Endothelial cell of umbilical vein (primary cell): ENCODE data around the gene NR6A1. TPM values are rescaled to one million over a fixed set of nuclear protein-coding genes. Genes with fewer than 3 reads are reported as not detected.

Experiments
- BruUV-seq: library from RNA; stranded (reverse); fragments of 400-500 nt; replicated peaks from 2 replicates; lab custom pipeline; 2021; lab: Mats Ljungman, UMichigan
- CTCF ChIA-PET: fragments of 300-600, 350-600 bp; sonication (Branson Sonifier 250); formaldehyde crosslinking; loops from one replicate; lab custom pipeline; 2021; ENCODE audit warnings: antibody characterized with exemption, inconsistent platforms; lab: Charles Lee
- POLR2A ChIA-PET: fragments of 300-600, 350-600 bp; sonication (Branson Sonifier 250); formaldehyde crosslinking; loops from one replicate; lab custom pipeline; 2021; ENCODE audit warnings: antibody characterized with exemption, inconsistent platforms; lab: Charles Lee
- DNase-seq: peaks from one replicate; pipeline ENCODE4 v3.0.0-alpha.2; 2011; ENCODE audit warnings: low read depth, low spot score
- FAIRE-seq: peaks from 2 replicates; lab custom pipeline; 2011; peaks lifted over from hg19 to GRCh38; lab: Jason Lieb, UNC
- H2AFZ ChIP-seq: 2 replicates; pipeline ENCODE4 v1.6.0; 2012; ENCODE audit warnings: low read depth, low read length, control low read depth, inconsistent platforms
- H3K27ac ChIP-seq: 2 replicates; pipeline ENCODE4 v1.5.1; 2011; ENCODE audit warnings: low read depth, mild to moderate bottlenecking, control low read depth, low read length, moderate library complexity; ENCODE audit not compliant: insufficient read depth
- H3K27me3 ChIP-seq, 2 experiments: 2 replicates each; pipeline versions ENCODE4 v1.6.0 to v1.6.1; 2011; ENCODE audit warnings: low read length in 2 of 2, mixed read lengths in 1 of 2; ENCODE audit not compliant: control insufficient read depth in 2 of 2, insufficient read depth in 2 of 2
- H3K36me3 ChIP-seq, 2 experiments: 2 replicates in 1 of 2; 3 replicates in 1 of 2; pipeline ENCODE4 v1.5.1; 2011; ENCODE audit warnings: low read length in 2 of 2, mild to moderate bottlenecking in 1 of 2, moderate library complexity in 1 of 2; ENCODE audit not compliant: control insufficient read depth in 2 of 2, insufficient read depth in 2 of 2; ENCODE audit errors: extremely low read depth in 1 of 2
- H3K4me1 ChIP-seq: 3 replicates; pipeline ENCODE4 v1.5.1; 2011; ENCODE audit warnings: mild to moderate bottlenecking, low read length; ENCODE audit not compliant: control insufficient read depth, insufficient read depth; ENCODE audit errors: extremely low read depth
- H3K4me2 ChIP-seq: 2 replicates; pipeline ENCODE4 v1.6.1; 2011; ENCODE audit warnings: low read length, control low read depth, mixed read lengths; ENCODE audit not compliant: insufficient read depth
- H3K4me3 ChIP-seq, 3 experiments: fragments of 200-600 bp in 1 of 3; sonication (generic), shearing (Covaris generic) in 1 of 3; replicated peaks in 1 of 3; 2 replicates each; pipeline ENCODE4 v1.5.1; 2011 to 2016; ENCODE audit warnings: control low read depth in 3 of 3, low read length in 3 of 3, mild to moderate bottlenecking in 2 of 3, inconsistent platforms in 1 of 3, low read depth in 1 of 3, moderate library complexity in 1 of 3; ENCODE audit not compliant: insufficient read depth in 1 of 3
- H3K79me2 ChIP-seq: 2 replicates; pipeline ENCODE4 v1.6.0; 2012; ENCODE audit warnings: low read length, inconsistent platforms; ENCODE audit not compliant: control insufficient read depth, insufficient read depth
- H3K9ac ChIP-seq: replicated peaks from 2 replicates; pipeline ENCODE3; 2011; ENCODE audit warnings: low read length, control low read depth; ENCODE audit not compliant: insufficient read depth; ENCODE audit errors: extremely low read depth
- H3K9me1 ChIP-seq: replicated peaks from 3 replicates; pipeline ENCODE4 v1.6.0; 2011; ENCODE audit warnings: mild to moderate bottlenecking, low read length; ENCODE audit not compliant: control insufficient read depth, insufficient read depth; ENCODE audit errors: extremely low read depth
- H3K9me3 ChIP-seq: replicated peaks from 2 replicates; pipeline ENCODE4 v1.5.1; 2012; ENCODE audit warnings: low read length, inconsistent platforms; ENCODE audit not compliant: control insufficient read depth, insufficient read depth
- H4K20me1 ChIP-seq: replicated peaks from 2 replicates; pipeline ENCODE3; 2011; ENCODE audit warnings: mild to moderate bottlenecking, low read length; ENCODE audit not compliant: control insufficient read depth, insufficient read depth; ENCODE audit errors: extremely low read depth
- CTCF ChIP-seq, 2 donors: IDR thresholded peaks; 1 replicate in 1 of 2; 2 replicates in 1 of 2; pipeline ENCODE4 v1.5.1; 2011; ENCODE audit warnings: low read length in 2 of 2, mild to moderate bottlenecking in 2 of 2, moderate library complexity in 2 of 2, control low read depth in 1 of 2, inconsistent platforms in 1 of 2, low read depth in 1 of 2; ENCODE audit not compliant: insufficient read depth in 1 of 2; ENCODE audit errors: extremely low read depth in 1 of 2
- EZH2 ChIP-seq: IDR thresholded peaks from 2 replicates; pipeline ENCODE4 v1.6.1; 2012; ENCODE audit warnings: borderline replicate concordance, low read depth, mild to moderate bottlenecking, moderate library complexity, low read length, inconsistent platforms; ENCODE audit not compliant: severe bottlenecking
- FOS ChIP-seq: IDR thresholded peaks from 2 replicates; pipeline ENCODE4 v1.6.1; 2011; ENCODE audit warnings: mild to moderate bottlenecking, low read length, moderate library complexity, borderline replicate concordance; ENCODE audit not compliant: insufficient read depth
- GATA2 ChIP-seq: IDR thresholded peaks from 2 replicates; pipeline ENCODE4 v1.7.0; 2011; ENCODE audit warnings: low read depth, mild to moderate bottlenecking, moderate library complexity, mixed read lengths, low read length; ENCODE audit not compliant: insufficient read length, insufficient read depth
- JUN ChIP-seq: IDR thresholded peaks from 2 replicates; pipeline ENCODE4 v1.6.1; 2011; ENCODE audit warnings: borderline replicate concordance, low read depth; ENCODE audit not compliant: insufficient read length, insufficient read depth
- MAX ChIP-seq: IDR thresholded peaks from 2 replicates; pipeline ENCODE4 v1.6.1; 2011; ENCODE audit not compliant: insufficient read depth, insufficient read length
- MYC ChIP-seq: IDR thresholded peaks from one replicate; pipeline ENCODE4 v1.6.1; 2011; ENCODE audit warnings: mild to moderate bottlenecking, low read depth, low read length
- POLR2A ChIP-seq: IDR thresholded peaks from 2 replicates; pipeline ENCODE4 v1.6.1; 2012; ENCODE audit warnings: low read depth, mild to moderate bottlenecking, control low read depth, low read length
- POLR2AphosphoS5 ChIP-seq: IDR thresholded peaks from 2 replicates; pipeline ENCODE4 v1.6.1; 2012; ENCODE audit warnings: low read depth, mild to moderate bottlenecking, control low read depth, low read length, moderate library complexity; ENCODE audit not compliant: insufficient read depth
- dilution Hi-C: fragments of 300-500 bp; cut with MboI; formaldehyde crosslinking; loops from one replicate; pipeline ENCODE4 v1.15.0; 2019; ENCODE audit warnings: low sequenced_read_pairs; ENCODE audit not compliant: extremely low pct_ligation_motif_present
- intact Hi-C: fragments of 100-400 bp; cut with micrococcal nuclease; formaldehyde crosslinking; loops from one replicate; pipeline ENCODE4 v1.10.0; 2022
- polyA plus RNA-seq, 4 experiments: library from polyadenylated mRNA; depleted of rRNA in 3 of 4; stranded (reverse) in 3 of 4; unstranded in 1 of 4; fragments of >200 nt; gene quantifications; 2 replicates each; pipeline versions ENCODE4 v1.2.1 to v1.2.3, GENCODE V29; 2011 to 2012; ENCODE audit warnings: missing spikeins in 1 of 4
- total RNA-seq: library from RNA; stranded (reverse); gene quantifications from 2 replicates; pipeline ENCODE4 v1.2.3, GENCODE V29; 2021

NR6A1 gene
- total and polyA plus RNA-seq, 2 donors (not counting 3 experiments of a cell fraction or from before 2014, with no cell fraction given) = 0.17 to 1.2 TPM

- H3K9me3 ChIP-seq = no peaks in the 10 kb centered on the region
- TF ChIP-seq FOS (no peak), POLR2AphosphoS5 (no peak), POLR2A (no peak), EZH2 (no peak), MYC (no peak)
- H3K36me3 ChIP-seq = no peaks in the 10 kb centered on the region
- H3K4me3 ChIP-seq = no peak overlapping the region
- ChIA-PET CTCF (interaction anchor here (1.6 to 15.0 kb wide), 3 partner anchors 48 to 92 kb away, joined by 5 to 439 read pairs (median 6); no protein-coding TSS in a partner anchor), POLR2A (no interaction called here)
- FAIRE-seq (no peak), DNase-seq (no peak)
- dilution Hi-C loops (no loop called here), intact Hi-C loops (no loop called here)
- H3K9me1 ChIP-seq = no peaks in the 10 kb centered on the region
- H3K4me1 ChIP-seq = peaks cover 9% of the 10 kb centered on the region
- no peak overlapping the region for H3K4me2 ChIP-seq
- H3K79me2 ChIP-seq = no peaks in the 10 kb centered on the region
- no peaks in the 10 kb centered on the region for H3K27me3 ChIP-seq
- no peak overlapping the region for H3K27ac ChIP-seq
- no peaks in the 10 kb centered on the region for H4K20me1 ChIP-seq
- no peak overlapping the region for H2AFZ ChIP-seq
- no peak overlapping the region for H3K9ac ChIP-seq
- no TSS peak for BruUV-seq
Measured at GRCh38 chr9:124707666-124708065, 63.4 kb downstream of the NR6A1 start.

GRCh38 chr9:124706685-124707084 lies 64.4 kb downstream of the NR6A1 start:
- no peaks in the 10 kb centered on the region for H3K9me3 ChIP-seq
- FAIRE-seq (no peak), DNase-seq (no peak)
- no peaks in the 10 kb centered on the region for H3K79me2 ChIP-seq
- H3K9ac ChIP-seq = no peak overlapping the region
- H3K36me3 ChIP-seq = no peaks in the 10 kb centered on the region
- dilution Hi-C loops = no loop called here
- no peak overlapping the region for H3K4me2 ChIP-seq
- H3K9me1 ChIP-seq = no peaks in the 10 kb centered on the region
- CTCF ChIA-PET = interaction anchor here (1.0 kb wide), 1 partner anchor 90 kb away, joined by 4 read pairs; no protein-coding TSS in a partner anchor
- no peak for TF ChIP-seq MAX
- no peak for TF ChIP-seq JUN
- TF ChIP-seq FOS = no peak
- TF ChIP-seq POLR2AphosphoS5 = no peak
- TF ChIP-seq POLR2A = no peak
- no peak for TF ChIP-seq EZH2
- no peak for TF ChIP-seq MYC
- TF ChIP-seq GATA2 = no peak
- no peak for TF ChIP-seq CTCF (IDR thresholded peaks at IDR 0.05; ENCODE audit: extremely low read depth in 1 of 2, insufficient read depth in 1 of 2, low read depth in 1 of 2, low read length in 2 of 2)
- intact Hi-C loops = no loop called here
- H3K27me3 ChIP-seq = no peaks in the 10 kb centered on the region
- no peak overlapping the region for H3K27ac ChIP-seq
- no peak overlapping the region for H3K4me3 ChIP-seq
- H4K20me1 ChIP-seq = no peaks in the 10 kb centered on the region
- POLR2A ChIA-PET = no interaction called here
- peaks cover 9% of the 10 kb centered on the region for H3K4me1 ChIP-seq
- no peak overlapping the region for H2AFZ ChIP-seq
- BruUV-seq = no TSS peak
